ENCODE measurements around the gene AFDN. TPM values are rescaled to one million over a fixed set of nuclear protein-coding genes. Genes with fewer than 3 reads are reported as not detected.
"Not testable (repeated sequence)": the region's sequence is repeated elsewhere in the genome, so short reads cannot be mapped to it uniquely, and the experiment has no call there.

Gene AFDN
- polyA plus RNA-seq, 12 donors = 25.7 to 89.7 (median 48.4) TPM; not detected in 1

DNA sequence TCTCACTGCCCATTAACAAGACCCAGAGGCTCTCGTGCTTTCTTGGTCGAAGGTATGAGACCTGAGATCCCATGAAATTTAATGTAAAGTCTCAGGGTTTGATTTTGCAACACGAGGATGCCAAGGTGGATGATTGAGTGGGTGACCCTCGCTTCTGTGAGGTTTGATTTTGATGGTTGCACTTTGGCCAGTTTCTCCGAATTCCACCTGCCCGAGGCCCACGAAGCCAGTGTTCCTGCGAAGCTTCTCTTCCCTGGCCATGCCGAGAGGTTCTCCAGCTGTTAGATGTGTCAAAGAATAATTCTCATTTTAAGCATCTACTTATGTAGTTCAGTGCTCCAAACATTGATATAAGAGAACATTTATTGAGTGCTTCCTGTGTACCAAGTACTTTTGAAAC is 170.9 kb downstream of the AFDN start, which contains the start of gene KIF25:
Gene KIF25, plus strand, starts transcription at position 30 of the 400 bp plus-strand sequence. CDS start 31,915 bp downstream, outside the sequence.
- no peak for DNase-seq

- DNase-seq = no peak
Measured at GRCh38 chr6:167998215-167998614, 171.5 kb downstream of the AFDN start.

DNA sequence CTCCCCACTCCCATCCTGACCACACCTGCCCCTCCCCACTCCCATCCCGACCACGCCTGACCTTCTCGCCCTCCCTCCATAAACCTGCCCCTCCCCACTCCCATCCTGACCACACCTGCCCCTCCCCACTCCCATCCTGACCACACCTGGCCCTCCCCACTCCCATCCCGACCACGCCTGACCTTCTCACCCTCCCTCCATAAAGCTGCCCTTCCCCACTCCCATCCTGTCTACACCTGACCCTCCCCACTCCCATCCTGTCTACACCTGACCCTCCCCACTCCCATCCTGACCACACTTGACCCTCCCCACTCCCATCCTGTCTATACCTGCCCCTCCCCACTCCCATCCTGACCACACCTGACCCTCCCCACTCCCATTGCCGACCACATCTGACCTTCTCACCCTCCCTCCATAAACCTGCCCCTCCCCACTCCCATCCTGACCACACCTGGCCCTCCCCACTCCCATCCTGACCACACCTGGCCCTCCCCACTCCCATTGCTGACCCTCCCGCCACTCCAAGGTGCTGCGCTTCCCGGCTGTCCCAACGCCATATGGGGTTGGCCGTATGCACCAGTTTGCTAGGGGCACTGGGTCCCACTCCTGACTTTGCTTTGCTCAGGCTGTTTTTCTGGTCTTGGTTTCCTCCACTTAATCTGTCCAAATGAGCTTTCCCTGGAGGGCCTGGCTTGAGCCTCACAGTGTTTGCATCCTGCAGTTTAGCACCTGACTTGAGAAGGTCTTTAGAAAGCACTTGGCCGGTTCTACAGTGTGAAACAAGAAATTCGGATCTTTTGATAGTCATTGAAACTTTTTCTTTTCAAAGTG is 173.7 kb downstream of the AFDN start:
- DNase-seq = no peak

DNA sequence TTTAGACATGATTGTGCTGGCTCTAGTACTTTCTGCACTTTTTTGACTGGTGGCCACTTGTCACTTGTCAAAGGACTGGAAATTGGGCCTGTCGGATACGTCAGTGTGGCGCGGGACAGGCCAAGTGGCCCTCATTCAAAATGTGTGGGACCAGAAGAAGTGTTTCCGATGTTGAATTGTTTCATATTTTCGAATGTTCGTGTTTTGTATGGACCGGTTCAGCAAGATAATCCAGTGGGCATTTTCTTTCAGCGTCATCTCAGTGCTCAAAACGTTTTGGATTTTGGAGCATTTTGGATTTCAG is 174.3 kb downstream of the AFDN start:
- no peak for DNase-seq

DNA sequence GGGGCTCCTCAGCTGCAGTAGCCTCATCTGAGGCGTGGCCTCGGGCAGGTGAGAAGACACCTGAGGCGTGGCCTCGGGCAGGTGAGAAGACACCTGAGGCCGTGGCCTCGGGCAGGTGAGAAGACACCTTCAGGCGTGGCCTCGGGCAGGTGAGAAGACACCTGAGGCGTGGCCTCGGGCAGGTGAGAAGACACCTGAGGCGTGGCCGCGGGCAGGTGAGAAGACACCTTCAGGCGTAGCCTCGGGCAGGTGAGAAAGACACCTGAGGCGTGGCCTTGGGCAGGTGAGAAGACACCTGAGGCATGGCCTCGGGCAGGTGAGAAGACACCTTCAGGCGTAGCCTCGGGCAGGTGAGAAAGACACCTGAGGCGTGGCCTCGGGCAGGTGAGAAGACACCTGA is 174.8 kb downstream of the AFDN start:
- not testable (repeated sequence) for DNase-seq

- no peak for DNase-seq
Measured at GRCh38 chr6:168002804-168003203, 176.1 kb downstream of the AFDN start.

DNA sequence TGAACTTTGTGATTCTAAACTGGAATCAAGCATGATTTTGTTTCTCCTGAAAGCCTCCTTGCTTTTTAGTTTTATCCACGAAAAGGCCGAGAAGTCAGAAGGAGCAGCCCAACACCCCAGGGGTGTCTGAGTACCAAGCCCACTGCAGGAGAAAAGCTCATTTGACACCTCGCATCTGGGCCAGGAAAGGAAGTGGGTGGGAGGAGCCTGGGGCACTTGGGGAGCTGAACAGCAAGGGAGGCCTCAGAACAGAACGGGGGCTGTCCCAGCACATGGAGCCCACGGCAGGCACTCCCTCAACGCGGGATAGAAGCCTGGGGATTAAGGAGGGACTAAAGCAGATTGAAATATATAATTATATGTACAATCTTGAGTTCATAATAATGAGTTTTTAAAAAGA is 177.3 kb downstream of the AFDN start:
- no peak for DNase-seq

- no peak for DNase-seq
Measured at GRCh38 chr6:168004945-168005344, 178.2 kb downstream of the AFDN start.

DNA sequence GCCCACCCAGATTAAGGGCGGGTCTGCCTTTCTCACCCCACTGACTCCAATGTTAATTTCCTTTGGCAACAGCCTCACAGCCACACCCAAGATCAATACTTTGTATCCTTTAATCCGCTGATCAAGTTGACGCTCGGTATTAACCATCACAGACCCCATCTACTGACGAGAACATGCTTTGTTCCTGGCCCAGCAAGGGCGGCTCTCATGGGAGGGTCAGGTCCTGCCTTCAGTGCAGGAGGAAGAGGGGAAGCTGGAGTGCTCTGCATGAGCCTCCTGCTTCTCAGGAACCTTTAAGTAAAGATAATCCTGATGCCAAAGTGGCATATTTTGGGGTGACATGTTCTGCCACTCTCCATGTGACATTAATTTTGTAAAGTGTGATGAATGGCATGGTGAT is 179.1 kb downstream of the AFDN start:
- DNase-seq = no peak

DNA sequence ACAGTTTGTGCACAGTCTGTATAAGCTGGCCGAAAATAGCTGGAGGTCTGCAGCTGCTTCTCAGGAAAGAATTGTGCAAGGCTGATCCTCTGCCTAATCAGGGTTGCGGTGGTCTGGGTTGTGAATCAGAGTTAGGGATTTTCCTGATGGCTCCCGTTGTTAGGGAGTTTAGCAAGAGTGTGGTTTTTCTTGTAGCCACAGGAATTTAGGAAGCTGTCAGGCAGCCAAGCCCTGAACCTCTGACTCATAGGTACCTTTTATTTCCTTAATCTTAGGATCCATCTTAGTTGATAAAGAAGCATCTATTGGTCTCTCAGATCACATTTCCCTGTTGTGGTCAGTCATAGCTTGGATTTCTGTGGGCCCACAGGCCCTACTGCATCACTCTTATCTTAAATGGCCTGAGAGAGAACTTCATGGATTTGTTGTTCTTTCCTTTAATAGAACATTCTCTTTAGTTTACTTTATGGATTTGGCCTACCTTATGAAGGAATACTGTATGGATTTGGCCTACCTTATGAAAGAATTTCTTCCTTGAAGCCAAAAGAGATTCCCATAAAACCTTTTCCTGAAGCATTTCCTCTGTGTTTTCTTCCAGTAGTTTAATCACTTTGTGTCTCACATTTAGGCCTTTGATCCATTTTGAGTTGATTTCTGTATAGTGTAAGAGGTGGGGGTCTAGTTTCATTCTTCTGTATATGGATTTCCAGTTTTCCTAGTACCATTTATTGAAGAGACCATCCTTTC is 181.1 kb downstream of the AFDN start:
- no peak for DNase-seq

DNA sequence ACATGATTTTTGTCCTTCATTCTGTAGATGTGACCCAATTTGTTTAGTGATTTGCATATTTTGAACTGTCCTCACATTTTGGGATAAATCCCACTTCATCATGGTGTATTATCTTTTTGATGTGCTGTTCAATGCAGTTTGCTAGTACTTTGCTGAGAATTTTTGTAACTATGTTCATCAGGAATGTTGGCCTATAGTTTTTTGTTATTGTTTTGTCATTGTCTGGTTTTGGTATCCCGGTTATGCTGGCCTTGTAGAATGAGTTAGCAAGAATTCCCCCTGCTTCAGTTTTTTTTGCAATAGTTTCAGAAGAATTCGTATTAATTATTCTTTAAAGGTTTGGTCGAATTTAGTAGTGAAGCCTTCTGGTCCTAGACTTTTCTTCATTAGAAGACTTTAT is 182.6 kb downstream of the AFDN start:
- no peak for DNase-seq

GRCh38 chr6:168011291-168011690 is 184.6 kb downstream of the AFDN start:
- no peak for DNase-seq

DNA sequence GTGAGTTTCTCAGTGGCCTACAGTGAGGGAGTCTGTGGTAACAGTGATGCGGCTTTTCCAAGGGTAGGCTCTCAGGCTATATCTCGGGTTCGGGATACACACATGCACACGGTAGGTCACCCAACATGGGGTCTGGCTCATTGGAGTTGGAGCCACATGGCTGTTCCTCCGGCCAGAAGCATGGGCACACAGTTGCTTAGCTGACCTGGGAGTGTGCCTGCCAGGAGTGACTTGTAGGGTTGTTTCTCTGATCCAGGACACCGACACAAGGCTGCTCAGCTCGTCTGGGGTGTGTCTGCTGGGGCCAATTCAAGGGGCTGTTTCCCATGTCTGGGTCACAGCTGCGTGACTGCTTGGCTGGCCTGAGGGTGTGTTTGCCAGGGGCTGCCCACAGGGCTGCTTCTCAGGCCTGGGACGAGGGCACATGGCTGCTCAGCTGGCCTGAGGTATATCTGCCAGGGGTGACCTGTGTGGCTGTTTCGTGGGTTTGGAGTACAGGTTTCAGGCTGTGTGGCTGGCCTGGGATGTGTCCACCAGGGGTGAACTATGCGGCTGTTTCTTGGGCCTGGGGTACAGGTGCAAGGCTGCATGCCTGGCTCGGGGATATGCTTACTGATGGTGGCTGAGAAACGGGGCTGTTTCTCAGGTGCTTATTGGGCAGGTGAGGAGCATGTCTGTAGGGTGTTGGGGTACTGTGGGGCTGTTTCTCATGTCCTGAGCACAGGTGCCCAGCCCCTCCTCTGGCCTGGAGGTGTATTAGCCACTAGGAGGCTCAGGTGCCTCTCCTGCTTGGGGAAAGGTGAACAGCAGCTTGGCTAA is 185.9 kb downstream of the AFDN start:
- DNase-seq = no peak

- DNase-seq = no peak
Measured at GRCh38 chr6:168013250-168013915, 186.7 kb downstream of the AFDN start.

DNA sequence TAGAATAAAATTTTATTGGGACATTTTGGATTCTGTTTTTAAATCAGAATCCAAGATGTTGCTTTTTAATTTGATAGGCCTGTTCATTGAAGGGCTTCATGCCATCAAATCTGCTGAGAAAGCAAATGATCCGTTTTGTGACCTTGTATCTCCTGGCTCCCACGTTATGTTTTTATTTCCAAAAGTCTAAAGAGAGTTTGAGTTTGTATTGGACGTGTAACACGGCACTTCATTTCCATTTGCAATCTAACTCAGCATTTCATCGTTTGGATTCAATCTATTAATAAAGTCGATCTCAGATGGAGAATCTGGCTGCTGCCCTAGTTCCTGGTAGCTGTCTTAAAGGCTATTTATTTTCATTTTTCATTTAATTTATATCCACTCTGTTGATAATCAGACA is 187.7 kb downstream of the AFDN start:
- DNase-seq = peak; percentile 61

DNA sequence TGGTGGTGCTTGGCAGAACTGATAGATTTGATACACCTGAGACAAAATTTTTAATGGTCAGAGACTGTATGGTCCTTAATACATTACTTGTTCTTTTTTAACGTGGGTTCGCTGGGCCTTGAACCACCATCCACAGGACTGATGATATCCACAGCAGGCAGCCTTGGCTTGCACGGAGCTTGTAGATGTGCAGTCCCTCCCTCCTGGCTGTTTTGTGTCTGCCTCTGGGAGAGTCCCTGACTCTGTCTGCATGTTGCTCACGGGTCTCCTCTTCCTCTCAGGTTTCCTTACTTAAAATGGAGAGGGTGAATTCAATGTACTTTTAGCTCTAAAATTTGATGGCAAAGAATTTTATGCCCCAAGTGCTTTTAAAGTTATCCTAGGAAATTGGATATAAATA is 188.3 kb downstream of the AFDN start:
- no peak for DNase-seq

GRCh38 chr6:168015482-168016175 is 188.9 kb downstream of the AFDN start:
- DNase-seq = peak; percentile 52

DNA sequence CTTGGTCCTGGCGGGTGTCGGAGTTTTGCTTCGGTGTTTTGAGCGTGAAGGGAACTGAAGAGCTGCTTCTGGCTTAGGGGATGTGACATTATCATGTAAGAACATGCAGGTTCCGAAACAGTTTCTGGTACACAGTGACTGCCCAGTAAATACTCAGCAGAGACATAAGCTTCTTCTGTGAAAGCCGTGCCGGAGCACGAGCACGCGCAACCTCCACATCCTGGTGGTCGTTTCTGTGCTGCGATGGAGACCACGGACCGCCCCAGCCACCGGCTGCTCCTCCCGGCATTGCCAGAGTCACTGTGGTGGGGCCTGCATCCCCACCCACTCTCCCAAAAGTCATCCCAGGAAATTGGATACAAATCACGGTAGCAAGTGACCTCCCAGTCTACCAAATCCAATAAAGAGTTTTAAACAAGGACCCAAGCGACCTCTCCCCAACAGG is 189.5 kb downstream of the AFDN start:
- DNase-seq = no peak

DNA sequence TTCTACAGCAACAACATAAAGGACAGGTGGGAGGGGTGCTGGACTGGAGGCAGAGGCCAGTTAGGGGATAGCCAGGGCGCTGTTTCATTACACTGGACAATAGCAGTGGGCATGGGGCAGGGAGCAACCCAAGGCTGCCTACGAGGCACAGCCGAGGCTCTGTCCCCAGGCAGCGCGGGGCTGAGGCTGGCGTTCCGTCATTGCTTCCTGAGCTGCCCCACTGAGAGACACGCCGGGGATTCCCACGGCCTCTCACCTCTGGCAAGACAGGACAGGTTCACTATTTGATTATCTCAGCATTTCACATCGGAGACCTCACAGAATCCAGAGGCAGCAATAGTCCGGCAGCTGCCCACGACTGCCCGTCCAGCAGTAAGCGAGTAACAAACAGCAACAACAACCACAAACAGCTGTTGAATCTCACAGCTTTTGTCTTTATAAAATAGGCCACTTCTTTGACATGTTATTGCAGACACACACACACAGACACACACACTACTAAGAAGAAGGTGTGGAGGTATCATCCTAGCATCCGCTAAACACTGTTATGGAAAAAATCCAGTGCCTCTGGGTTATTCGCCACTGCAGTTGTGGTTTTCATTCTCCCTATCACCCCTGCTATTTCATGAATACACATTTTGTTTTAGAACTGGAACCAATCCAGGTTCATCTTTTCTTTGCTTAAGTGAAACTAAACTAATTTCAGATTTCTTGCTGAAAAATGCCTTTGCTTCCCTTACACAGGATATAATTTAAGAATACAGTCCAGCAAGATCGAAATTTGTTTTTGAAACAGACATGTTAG is 190.2 kb downstream of the AFDN start:
- DNase-seq = no peak

GRCh38 chr6:168017629-168018028 is 190.9 kb downstream of the AFDN start:
- no peak for DNase-seq

Measured in muscle of arm (tissue), 12 donors.